ACC112 (cell line): Measurements from ENCODE around the gene SGCE.

Experiments
- H2AFZ ChIP-seq: fragments of 200-600 bp; sonication (generic); one replicate; pipeline ENCODE4 v1.6.0; 2017; ENCODE audit warnings: antibody characterized with exemption, low read length; ENCODE audit not compliant: unreplicated experiment
- H3K27ac ChIP-seq: fragments of 200-600 bp; sonication (generic); 2 replicates; pipeline ENCODE4 v1.5.1; 2014; ENCODE audit warnings: low read depth, mild to moderate bottlenecking, antibody characterized with exemption, low read length, moderate library complexity
- H3K27me3 ChIP-seq: fragments of 200-600 bp; sonication (generic); 2 replicates; pipeline ENCODE4 v1.6.1; 2014; ENCODE audit warnings: mild to moderate bottlenecking, antibody characterized with exemption, low read length, moderate library complexity, mixed read lengths; ENCODE audit not compliant: insufficient read depth
- H3K36me3 ChIP-seq: fragments of 200-600 bp; sonication (generic); 2 replicates; pipeline ENCODE4 v1.6.1; 2016; ENCODE audit warnings: mild to moderate bottlenecking, antibody characterized with exemption, low read length, moderate library complexity, mixed read lengths; ENCODE audit not compliant: insufficient read depth
- H3K4me1 ChIP-seq: fragments of 200-600 bp; sonication (generic); one replicate; pipeline ENCODE4 v1.6.1; 2016; ENCODE audit warnings: low read length, mixed read lengths; ENCODE audit not compliant: insufficient read depth, unreplicated experiment, control insufficient read depth
- H3K4me3 ChIP-seq: fragments of 200-600 bp; sonication (generic); 2 replicates; pipeline ENCODE4 v1.5.1; 2014; ENCODE audit warnings: mild to moderate bottlenecking, low read depth, low read length
- H3K79me2 ChIP-seq: fragments of 200-600 bp; sonication (generic); one replicate; pipeline ENCODE4 v1.6.0; 2016; ENCODE audit warnings: low read length; ENCODE audit not compliant: control insufficient read depth, unreplicated experiment, insufficient read depth

The SGCE gene

GRCh38 chr7:94575646-94576045, 80.3 kb downstream of the SGCE start:
- Histone ChIP-seq H3K4me3 (no peak overlapping the region), H3K27ac (no peak overlapping the region), H3K79me2 (no peaks in the 10 kb centered on the region), H3K27me3 (no peaks in the 10 kb centered on the region), H3K4me1 (peaks cover 1% of the 10 kb centered on the region), H2AFZ (no peak overlapping the region), H3K36me3 (0 out of 2 replicates have a peak, but pooled peaks cover 5% of the 10 kb centered on the region)

- Histone ChIP-seq H3K4me1 (no peaks in the 10 kb centered on the region), H3K27ac (no peak overlapping the region), H3K36me3 (0 out of 2 replicates have a peak, but pooled peaks cover 5% of the 10 kb centered on the region)
These were observed 84.1 kb downstream of the SGCE start for GRCh38 chr7:94571816-94572215.

GRCh38 chr7:94567396-94567795, 88.5 kb downstream of the SGCE start:
- Histone ChIP-seq H3K27ac (no peak overlapping the region), H3K79me2 (no peaks in the 10 kb centered on the region), H3K4me3 (no peak overlapping the region), H3K4me1 (peaks cover under 1% of the 10 kb centered on the region), H3K27me3 (no peaks in the 10 kb centered on the region), H3K36me3 (no peaks in the 10 kb centered on the region), H2AFZ (no peak overlapping the region)

More at GRCh38 chr7:94571816-94572215, 84.1 kb downstream of the SGCE start:
- Histone ChIP-seq H2AFZ (no peak overlapping the region), H3K27me3 (no peaks in the 10 kb centered on the region), H3K4me3 (no peak overlapping the region), H3K79me2 (no peaks in the 10 kb centered on the region)

- no peak overlapping the region for H2AFZ ChIP-seq
- H3K4me1 ChIP-seq: peaks cover 12% of the 10 kb centered on the region
- no peaks in the 10 kb centered on the region for H3K27me3 ChIP-seq
- no peak overlapping the region for H3K27ac ChIP-seq
- no peaks in the 10 kb centered on the region for H3K36me3 ChIP-seq
- no peak overlapping the region for H3K4me3 ChIP-seq
- H3K79me2 ChIP-seq: no peaks in the 10 kb centered on the region
These were observed 90.6 kb downstream of the SGCE start for GRCh38 chr7:94565247-94565894.

GRCh38 chr7:94562525-94562924, 93.4 kb downstream of the SGCE start:
- H3K4me1 ChIP-seq: peaks cover 12% of the 10 kb centered on the region
- no peaks in the 10 kb centered on the region for H3K79me2 ChIP-seq
- H2AFZ ChIP-seq: no peak overlapping the region
- H3K27me3 ChIP-seq: no peaks in the 10 kb centered on the region
- H3K27ac ChIP-seq: no peak overlapping the region
- H3K36me3 ChIP-seq: no peaks in the 10 kb centered on the region
- H3K4me3 ChIP-seq: no peak overlapping the region

- peaks cover 12% of the 10 kb centered on the region for H3K4me1 ChIP-seq
- H2AFZ ChIP-seq: no peak overlapping the region
- no peaks in the 10 kb centered on the region for H3K27me3 ChIP-seq
- H3K79me2 ChIP-seq: no peaks in the 10 kb centered on the region
- no peaks in the 10 kb centered on the region for H3K36me3 ChIP-seq
- no peak overlapping the region for H3K4me3 ChIP-seq
- H3K27ac ChIP-seq: no peak overlapping the region
These were observed 94.0 kb downstream of the SGCE start for GRCh38 chr7:94561841-94562514.

GRCh38 chr7:94559972-94560371, 96.0 kb downstream of the SGCE start:
- H3K27ac ChIP-seq: no peak overlapping the region
- no peaks in the 10 kb centered on the region for H3K27me3 ChIP-seq
- peaks cover 12% of the 10 kb centered on the region for H3K4me1 ChIP-seq
- no peak overlapping the region for H3K4me3 ChIP-seq
- H3K36me3 ChIP-seq: 0 out of 2 replicates have a peak, but pooled peaks cover 5% of the 10 kb centered on the region
- H2AFZ ChIP-seq: no peak overlapping the region
- H3K79me2 ChIP-seq: no peaks in the 10 kb centered on the region

GRCh38 chr7:94557215-94557614, 98.7 kb downstream of the SGCE start:
- Histone ChIP-seq H3K79me2 (no peaks in the 10 kb centered on the region), H3K4me1 (peaks cover 9% of the 10 kb centered on the region), H3K27ac (no peak overlapping the region), H3K27me3 (no peaks in the 10 kb centered on the region), H3K4me3 (no peak overlapping the region), H3K36me3 (0 out of 2 replicates have a peak, but pooled peaks cover 5% of the 10 kb centered on the region), H2AFZ (no peak overlapping the region)

GRCh38 chr7:94556028-94556427, 99.9 kb downstream of the SGCE start:
- Histone ChIP-seq H3K27ac (no peak overlapping the region), H3K36me3 (peaks cover 7% of the 10 kb centered on the region; the same call in 1 of the 2 replicates), H2AFZ (no peak overlapping the region), H3K79me2 (no peaks in the 10 kb centered on the region), H3K4me3 (no peak overlapping the region), H3K27me3 (no peaks in the 10 kb centered on the region), H3K4me1 (no peaks in the 10 kb centered on the region)

GRCh38 chr7:94547126-94547525, 108.8 kb downstream of the SGCE start:
- Histone ChIP-seq H3K79me2 (no peaks in the 10 kb centered on the region), H3K4me1 (no peaks in the 10 kb centered on the region), H3K4me3 (no peak overlapping the region), H3K36me3 (peaks cover 11% of the 10 kb centered on the region; the same call in 1 of the 2 replicates), H2AFZ (no peak overlapping the region), H3K27me3 (no peaks in the 10 kb centered on the region), H3K27ac (no peak overlapping the region)

- no peak overlapping the region for H2AFZ ChIP-seq
- H3K36me3 ChIP-seq: 0 out of 2 replicates have a peak, but pooled peaks cover 8% of the 10 kb centered on the region
- H3K4me1 ChIP-seq: no peaks in the 10 kb centered on the region
These were observed 115.5 kb downstream of the SGCE start for GRCh38 chr7:94540428-94540827.

More at GRCh38 chr7:94540428-94540827, 115.5 kb downstream of the SGCE start:
- H3K27ac ChIP-seq: no peak overlapping the region
- H3K79me2 ChIP-seq: no peaks in the 10 kb centered on the region
- no peak overlapping the region for H3K4me3 ChIP-seq
- no peaks in the 10 kb centered on the region for H3K27me3 ChIP-seq
